Fibroblast of villous mesenchyme (primary cell): ENCODE measurements around the gene YPEL5. TPM values are rescaled to one million over a fixed set of nuclear protein-coding genes. Genes with fewer than 3 reads are reported as not detected.
A peak's percentile ranks its signal among the peaks of the same experiment; 100 is the strongest.
"Not testable (repeated sequence)": the region's sequence is repeated elsewhere in the genome, so short reads cannot be mapped to it uniquely, and the experiment has no call there.

Source experiments
- DNase-seq: peaks from one replicate; pipeline ENCODE4 v3.0.0-alpha.2; 2010; ENCODE audit warnings: low read depth
- H3K4me3 ChIP-seq: 2 replicates; pipeline ENCODE4 v1.5.1; 2011; ENCODE audit warnings: low read depth, mild to moderate bottlenecking, low read length
- total RNA-seq: library from RNA; depleted of rRNA; stranded (reverse); fragments of >200 nt; gene quantifications from 2 replicates; pipeline ENCODE4 v1.2.3, GENCODE V29; 2012
- TF ChIP-seq, protein P1 (sequence below): IDR thresholded peaks from 2 replicates; pipeline ENCODE4 v1.5.1; 2012; ENCODE audit warnings: low read depth, mild to moderate bottlenecking, low read length; ENCODE audit not compliant: insufficient read depth

Gene YPEL5
- total RNA-seq: 61.2 and 66.1 TPM in 2 replicates

DNA sequence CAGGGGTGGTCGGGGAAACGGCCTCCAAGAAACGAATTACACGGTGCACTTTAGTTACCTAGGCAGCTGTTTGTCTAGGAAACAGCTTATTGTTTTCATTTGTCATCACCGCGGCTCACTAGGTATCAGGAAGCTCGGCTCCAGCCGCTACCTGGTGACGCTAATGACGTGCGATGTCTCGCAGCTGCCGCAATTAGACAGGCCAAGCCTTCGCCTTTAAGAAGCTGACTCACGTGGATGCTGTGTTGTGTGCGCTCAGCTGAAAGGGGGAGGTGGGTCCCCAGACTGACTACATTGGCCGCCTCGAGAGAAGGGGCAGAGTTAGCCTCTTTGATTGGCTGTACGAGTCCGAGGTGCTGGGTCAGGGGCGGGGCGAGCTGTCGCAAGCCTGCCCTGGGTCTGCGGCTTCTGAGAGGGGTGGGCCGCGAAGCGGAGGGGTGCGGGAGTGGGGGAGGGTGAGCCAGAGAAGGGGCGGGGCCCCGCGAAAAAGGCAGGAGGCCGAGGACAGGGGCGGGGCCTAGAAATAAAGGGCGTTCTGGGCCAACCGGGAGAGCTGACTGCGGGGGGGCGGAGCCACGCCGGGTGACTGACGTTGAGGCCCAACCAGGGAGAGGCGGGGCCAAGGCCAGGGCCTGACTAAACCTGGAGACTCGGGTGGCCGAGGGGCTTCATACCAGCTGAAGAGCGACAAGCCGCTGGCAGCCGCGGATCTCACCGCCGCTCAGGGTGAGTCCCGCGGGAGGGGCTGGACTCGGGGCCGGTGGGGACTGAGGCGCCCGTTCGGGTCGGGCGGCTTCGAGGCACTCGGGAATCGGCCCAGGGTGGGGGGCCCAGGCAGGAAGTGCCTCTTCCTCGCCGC lies at the start of gene YPEL5:
TSS of gene YPEL5 (plus strand) at position 671 of the 859 bp plus-strand sequence. CDS start 9,645 bp downstream, outside the sequence.
- peak; percentile 100 for DNase-seq
- peak within 1 kb of the TSS; percentile 82 for H3K4me3 ChIP-seq
- TF ChIP-seq, protein P1, sequence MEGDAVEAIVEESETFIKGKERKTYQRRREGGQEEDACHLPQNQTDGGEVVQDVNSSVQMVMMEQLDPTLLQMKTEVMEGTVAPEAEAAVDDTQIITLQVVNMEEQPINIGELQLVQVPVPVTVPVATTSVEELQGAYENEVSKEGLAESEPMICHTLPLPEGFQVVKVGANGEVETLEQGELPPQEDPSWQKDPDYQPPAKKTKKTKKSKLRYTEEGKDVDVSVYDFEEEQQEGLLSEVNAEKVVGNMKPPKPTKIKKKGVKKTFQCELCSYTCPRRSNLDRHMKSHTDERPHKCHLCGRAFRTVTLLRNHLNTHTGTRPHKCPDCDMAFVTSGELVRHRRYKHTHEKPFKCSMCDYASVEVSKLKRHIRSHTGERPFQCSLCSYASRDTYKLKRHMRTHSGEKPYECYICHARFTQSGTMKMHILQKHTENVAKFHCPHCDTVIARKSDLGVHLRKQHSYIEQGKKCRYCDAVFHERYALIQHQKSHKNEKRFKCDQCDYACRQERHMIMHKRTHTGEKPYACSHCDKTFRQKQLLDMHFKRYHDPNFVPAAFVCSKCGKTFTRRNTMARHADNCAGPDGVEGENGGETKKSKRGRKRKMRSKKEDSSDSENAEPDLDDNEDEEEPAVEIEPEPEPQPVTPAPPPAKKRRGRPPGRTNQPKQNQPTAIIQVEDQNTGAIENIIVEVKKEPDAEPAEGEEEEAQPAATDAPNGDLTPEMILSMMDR: no peak

DNA sequence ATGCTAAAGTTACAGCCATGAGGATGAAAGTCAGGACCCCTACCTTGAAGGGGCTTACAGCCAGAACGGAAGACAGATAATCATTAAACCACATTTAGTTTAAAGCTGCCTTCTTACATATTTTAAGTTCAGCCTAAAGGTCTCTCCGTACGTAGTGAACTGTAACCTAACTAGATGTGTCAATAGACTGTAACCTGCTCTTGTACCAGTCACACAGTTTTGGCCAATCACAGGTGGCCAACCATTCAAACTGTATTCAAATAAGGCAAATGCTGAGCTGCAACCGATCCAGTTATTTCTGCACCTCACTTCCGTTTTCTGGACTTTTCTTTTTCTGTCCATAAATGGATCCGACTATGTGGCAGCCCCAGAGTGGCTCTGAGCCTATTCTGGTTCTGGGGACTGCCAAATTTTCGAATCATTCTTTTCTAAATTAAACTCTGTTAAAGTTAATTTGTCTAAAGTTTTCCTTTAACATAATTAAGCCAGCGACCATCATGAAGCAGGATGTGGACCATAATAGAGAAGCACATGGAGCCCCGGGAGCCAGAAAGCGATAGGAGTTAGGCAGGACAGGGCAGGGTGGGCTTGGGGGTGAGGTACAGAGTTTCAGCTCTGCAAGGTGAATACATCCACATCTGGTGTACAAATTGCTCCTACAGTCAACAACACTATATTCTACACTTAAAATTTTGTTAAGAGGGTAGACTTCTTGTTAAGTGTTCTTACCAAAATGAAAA lies 48.4 kb upstream of the YPEL5 start:
- TF ChIP-seq, protein P1: no peak
- no peak for DNase-seq
- H3K4me3 ChIP-seq: no peak overlapping the region

DNA sequence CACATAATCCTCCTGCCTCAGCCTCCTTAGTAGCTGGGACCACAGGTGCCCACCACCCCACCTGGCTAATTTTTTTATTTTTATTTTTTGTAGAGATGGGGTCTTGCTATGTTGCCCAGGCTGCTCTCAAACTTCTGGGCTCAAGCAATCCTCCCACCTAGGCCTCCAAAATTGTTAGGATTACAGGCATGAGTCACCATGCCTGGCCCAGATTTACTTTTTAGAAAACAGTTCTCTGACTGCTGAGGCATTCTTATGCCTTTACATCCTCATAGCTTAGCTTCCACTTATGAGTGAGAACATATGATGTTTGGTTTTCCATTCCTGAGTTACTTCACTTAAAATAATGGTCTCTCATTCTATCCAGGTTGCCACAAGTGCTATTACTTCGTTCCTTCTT lies 47.4 kb upstream of the YPEL5 start:
- H3K4me3 ChIP-seq, DNase-seq: not testable (repeated sequence)

- not testable (repeated sequence) for DNase-seq, H3K4me3 ChIP-seq
Measured at GRCh38 chr2:30100691-30101090, 46.1 kb upstream of the YPEL5 start.

DNA sequence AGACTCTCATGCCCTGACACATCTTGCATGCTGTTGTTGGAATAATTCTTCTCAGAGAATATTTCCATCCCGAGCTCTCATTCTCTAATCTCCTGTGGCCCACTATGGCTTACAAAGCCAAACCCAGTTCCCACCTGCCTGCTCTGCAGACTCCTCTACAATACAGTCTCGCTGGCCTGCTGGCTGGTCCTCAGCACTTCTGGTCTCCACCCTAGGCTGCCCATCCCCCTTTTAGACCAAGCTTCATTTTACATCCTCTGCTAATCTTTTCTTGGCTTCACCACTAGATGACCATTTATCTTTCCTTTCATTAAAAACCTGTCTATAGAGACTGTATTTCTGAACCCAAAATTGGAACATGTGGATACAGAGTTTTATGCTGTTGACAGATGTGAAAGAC lies 42.5 kb upstream of the YPEL5 start:
- no peak overlapping the region for H3K4me3 ChIP-seq
- DNase-seq: no peak
- TF ChIP-seq, protein P1: no peak

GRCh38 chr2:30105556-30105955 lies 41.3 kb upstream of the YPEL5 start:
- no peak for DNase-seq
- H3K4me3 ChIP-seq: no peak overlapping the region
- TF ChIP-seq, protein P1: no peak

DNA sequence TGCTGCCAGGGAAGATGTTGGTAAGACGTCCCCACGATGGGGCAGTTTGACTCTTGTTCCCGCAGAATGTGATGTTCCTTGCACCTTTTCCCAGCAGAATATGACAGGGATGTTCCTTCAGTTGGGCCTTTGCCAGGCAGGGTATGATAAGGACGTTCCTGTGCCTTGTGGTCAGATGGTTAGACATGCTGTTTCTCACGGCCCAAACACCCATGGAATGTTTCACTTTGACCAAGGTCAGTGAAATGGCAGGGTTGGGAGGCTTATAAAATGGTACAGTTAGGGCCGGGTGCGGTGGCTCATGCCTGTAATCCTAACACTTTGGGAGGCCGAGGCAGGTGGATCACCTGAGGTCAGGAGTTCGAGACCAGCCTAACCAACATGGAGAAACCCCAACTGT lies 40.3 kb upstream of the YPEL5 start:
- DNase-seq: peak; percentile 74
- TF ChIP-seq, protein P1: no peak
- H3K4me3 ChIP-seq: no peak overlapping the region
